H9 (cell line): ENCODE measurements around the gene NBPF8. TPM values are rescaled to one million over a fixed set of nuclear protein-coding genes. Genes with fewer than 3 reads are reported as not detected.
"Not testable (repeated sequence)": the region's sequence is repeated elsewhere in the genome, so short reads cannot be mapped to it uniquely, and the experiment has no call there.

Experiments
- DNase-seq: peaks from one replicate; pipeline ENCODE4 v3.0.0-alpha.2; 2017
- H2AFZ ChIP-seq: one replicate; pipeline ENCODE4 v1.6.1; 2013; ENCODE audit warnings: mild to moderate bottlenecking, low read length, control low read depth, moderate library complexity
- H2AK5ac ChIP-seq: 2 replicates; pipeline ENCODE4 v1.6.1; 2013; ENCODE audit warnings: low read length, control low read depth, mixed read lengths; ENCODE audit not compliant: insufficient read length
- H2BK120ac ChIP-seq: one replicate; pipeline ENCODE4 v1.6.1; 2013; ENCODE audit warnings: low read depth, mild to moderate bottlenecking, low read length, control low read depth, inconsistent platforms; ENCODE audit not compliant: poor library complexity, severe bottlenecking
- H2BK12ac ChIP-seq: 2 replicates; pipeline ENCODE4 v1.6.1; 2013; ENCODE audit warnings: low read length, control low read depth, mixed read lengths, low read depth; ENCODE audit not compliant: insufficient read length
- H2BK15ac ChIP-seq: 2 replicates; pipeline ENCODE4 v1.6.1; 2013; ENCODE audit warnings: low read depth, low read length, control low read depth
- H2BK20ac ChIP-seq: one replicate; pipeline ENCODE4 v1.6.1; 2013; ENCODE audit warnings: low read depth, mild to moderate bottlenecking, low read length, control low read depth, inconsistent platforms; ENCODE audit not compliant: poor library complexity, severe bottlenecking
- H2BK5ac ChIP-seq: 2 replicates; pipeline ENCODE4 v1.6.1; 2013; ENCODE audit warnings: low read length, control low read depth, mixed read lengths; ENCODE audit not compliant: insufficient read length
- H3K14ac ChIP-seq: 2 replicates; pipeline ENCODE4 v1.6.1; 2013; ENCODE audit warnings: low read length, control low read depth; ENCODE audit not compliant: insufficient read depth
- H3K18ac ChIP-seq: 2 replicates; pipeline ENCODE4 v1.6.1; 2013; ENCODE audit warnings: low read depth, mild to moderate bottlenecking, mixed read lengths, low read length, control low read depth; ENCODE audit not compliant: insufficient read length
- H3K23ac ChIP-seq: 2 replicates; pipeline ENCODE4 v1.6.1; 2013; ENCODE audit warnings: low read length, control low read depth, mixed read lengths, low read depth; ENCODE audit not compliant: insufficient read length
- H3K23me2 ChIP-seq: 2 replicates; pipeline ENCODE4 v1.6.1; 2013; ENCODE audit warnings: low read depth, mild to moderate bottlenecking, mixed read lengths, low read length, control low read depth; ENCODE audit not compliant: insufficient read length, poor library complexity, severe bottlenecking
- H3K27ac ChIP-seq: 2 replicates; pipeline ENCODE4 v1.5.1; 2013; ENCODE audit warnings: low read length, control low read depth, mixed read lengths, low read depth; ENCODE audit not compliant: insufficient read length
- H3K27me3 ChIP-seq: 2 replicates; pipeline ENCODE4 v1.6.1; 2013; ENCODE audit warnings: low read length, control low read depth, inconsistent platforms; ENCODE audit not compliant: insufficient read depth
- H3K4ac ChIP-seq: 2 replicates; pipeline ENCODE4 v1.6.1; 2013; ENCODE audit warnings: low read depth, mild to moderate bottlenecking, control low read depth, inconsistent platforms, low read length, moderate library complexity
- H3K4me1 ChIP-seq: 2 replicates; pipeline ENCODE4 v1.6.1; 2013; ENCODE audit warnings: low read length, control low read depth, inconsistent platforms; ENCODE audit not compliant: insufficient read depth
- H3K4me2 ChIP-seq: 2 replicates; pipeline ENCODE4 v1.6.1; 2013; ENCODE audit warnings: low read length, control low read depth, mixed read lengths; ENCODE audit not compliant: insufficient read length, insufficient read depth
- H3K56ac ChIP-seq: 2 replicates; pipeline ENCODE4 v1.6.1; 2013; ENCODE audit warnings: low read depth, mild to moderate bottlenecking, mixed read lengths, low read length, control low read depth; ENCODE audit not compliant: insufficient read length
- H3K79me1 ChIP-seq: 2 replicates; pipeline ENCODE4 v1.6.1; 2013; ENCODE audit warnings: low read depth, mild to moderate bottlenecking, moderate library complexity, low read length, control low read depth, inconsistent platforms; ENCODE audit not compliant: insufficient read depth, poor library complexity, severe bottlenecking
- H3K79me2 ChIP-seq: 2 replicates; pipeline ENCODE4 v1.6.1; 2013; ENCODE audit warnings: low read length, control low read depth, inconsistent platforms; ENCODE audit not compliant: insufficient read depth
- H3K9ac ChIP-seq: 2 replicates; pipeline ENCODE4 v1.6.1; 2013; ENCODE audit warnings: low read length, control low read depth, mixed read lengths; ENCODE audit not compliant: insufficient read length; ENCODE audit errors: extremely low read depth
- H3K9me3 ChIP-seq: one replicate; pipeline ENCODE4 v1.6.1; 2013; ENCODE audit warnings: low read depth, low read length, inconsistent platforms; ENCODE audit not compliant: control insufficient read depth
- H3T11ph ChIP-seq: one replicate; pipeline ENCODE4 v1.6.1; 2013; ENCODE audit warnings: mild to moderate bottlenecking, low read length, control low read depth, inconsistent platforms
- H4K20me1 ChIP-seq: one replicate; pipeline ENCODE4 v1.6.1; 2013; ENCODE audit not compliant: control insufficient read depth, insufficient read length, insufficient read depth
- H4K5ac ChIP-seq: 2 replicates; pipeline ENCODE4 v1.6.1; 2013; ENCODE audit warnings: low read depth, mild to moderate bottlenecking, mixed read lengths, low read length, control low read depth; ENCODE audit not compliant: insufficient read length
- H4K8ac ChIP-seq: replicated peaks from 2 replicates; pipeline ENCODE4 v1.6.1; 2013; ENCODE audit warnings: low read length, control low read depth, mixed read lengths, low read depth; ENCODE audit not compliant: insufficient read length
- H4K91ac ChIP-seq: 2 replicates; pipeline ENCODE4 v1.6.1; 2013; ENCODE audit warnings: low read depth, mild to moderate bottlenecking, moderate library complexity, mixed read lengths, low read length, control low read depth; ENCODE audit not compliant: insufficient read length
- H3K27ac Mint-ChIP-seq, 3 experiments: 2 replicates in 2 of 3; 3 replicates in 1 of 3; pipeline ENCODE4 v1.8.0; 2020 to 2021; ENCODE audit warnings: mixed read lengths in 3 of 3, mild to moderate bottlenecking in 1 of 3, moderate library complexity in 1 of 3
- H3K27me3 Mint-ChIP-seq: 2 replicates; pipeline ENCODE4 v1.8.0; 2021; ENCODE audit warnings: low read depth, mild to moderate bottlenecking, moderate library complexity, mixed read lengths
- H3K36me3 Mint-ChIP-seq, 3 experiments: 2 replicates in 2 of 3; 3 replicates in 1 of 3; pipeline ENCODE4 v1.8.0; 2020 to 2021; ENCODE audit warnings: low read depth in 3 of 3, mixed read lengths in 3 of 3; ENCODE audit not compliant: insufficient read depth in 1 of 3
- H3K4me1 Mint-ChIP-seq, 2 experiments: 2 replicates each; pipeline ENCODE4 v1.8.0; 2020; ENCODE audit warnings: mixed read lengths in 2 of 2
- H3K4me3 Mint-ChIP-seq, 2 experiments: 2 replicates in 1 of 2; 3 replicates in 1 of 2; pipeline ENCODE4 v1.8.0; 2020 to 2021; ENCODE audit warnings: mild to moderate bottlenecking in 2 of 2, mixed read lengths in 2 of 2, moderate library complexity in 1 of 2
- H3K9me3 Mint-ChIP-seq, 2 experiments: 2 replicates in 1 of 2; 3 replicates in 1 of 2; pipeline ENCODE4 v1.8.0; 2020; ENCODE audit warnings: mild to moderate bottlenecking in 2 of 2, mixed read lengths in 2 of 2, moderate library complexity in 1 of 2
- WGBS: extraction: QIAGEN DNeasy Blood & Tissue Kit; methylation state at CpG from one replicate; pipeline ENCODE4 v1.1.7; 2013; ENCODE audit warnings: missing lambda C conversion rate, low lambda C conversion rate, mixed read lengths; ENCODE audit not compliant: insufficient read length; ENCODE audit errors: extremely low coverage; 5-methylcytosine and 5-hydroxymethylcytosine counted together
- total RNA-seq: library from RNA; stranded (reverse); gene quantifications from 2 replicates; pipeline ENCODE4 v1.2.1, GENCODE V29; 2021

NBPF8 gene
- total RNA-seq, 1 experiment from 2014 or later, result 0.96 TPM

- peaks cover 31% of the 10 kb centered on the region for H3K27me3 Mint-ChIP-seq
- H3K4me3 Mint-ChIP-seq, H3K56ac ChIP-seq, H2BK12ac ChIP-seq, H3K79me1 ChIP-seq, DNase-seq, H4K91ac ChIP-seq, H2BK20ac ChIP-seq, H3K23me2 ChIP-seq, H3K4ac ChIP-seq, H3K9me3 Mint-ChIP-seq, H3K9me3 ChIP-seq, H2BK5ac ChIP-seq, H4K5ac ChIP-seq, H3K18ac ChIP-seq, H3K27me3 ChIP-seq, H3K79me2 ChIP-seq, H2AFZ ChIP-seq, H3K14ac ChIP-seq, H3K27ac Mint-ChIP-seq, H3K27ac ChIP-seq, H3T11ph ChIP-seq, H3K4me1 Mint-ChIP-seq, H3K36me3 Mint-ChIP-seq, H3K9ac ChIP-seq, H4K20me1 ChIP-seq, H2BK120ac ChIP-seq, H2BK15ac ChIP-seq, H4K8ac ChIP-seq, H3K4me2 ChIP-seq, H3K4me1 ChIP-seq, H2AK5ac ChIP-seq, H3K23ac ChIP-seq: not testable (repeated sequence)
- no CpG with 5 or more reads among the region's 16 CpGs for WGBS
Measured at GRCh38 chr1:120414451-120414850, 384 bp upstream of the NBPF8 start.

- peak; percentile 28 for DNase-seq
Measured at GRCh38 chr1:120415492-120415961, 692 bp downstream of the NBPF8 start.

More at GRCh38 chr1:120415492-120415961, 692 bp downstream of the NBPF8 start:
- not testable (repeated sequence) for H3K18ac ChIP-seq, H4K8ac ChIP-seq, H3K23ac ChIP-seq, H2BK5ac ChIP-seq, H3K79me1 ChIP-seq, H3T11ph ChIP-seq, H4K91ac ChIP-seq, H3K79me2 ChIP-seq, H3K14ac ChIP-seq, H3K27me3 ChIP-seq, H2BK12ac ChIP-seq, H4K20me1 ChIP-seq, H2BK20ac ChIP-seq, H3K56ac ChIP-seq, H2AFZ ChIP-seq, H2AK5ac ChIP-seq, H3K36me3 Mint-ChIP-seq, H3K4me1 ChIP-seq, H2BK15ac ChIP-seq, H3K9ac ChIP-seq, H3K23me2 ChIP-seq, H2BK120ac ChIP-seq, H3K4me1 Mint-ChIP-seq, H3K9me3 Mint-ChIP-seq, H3K27ac Mint-ChIP-seq, H3K9me3 ChIP-seq, H3K4ac ChIP-seq, H4K5ac ChIP-seq, H3K27ac ChIP-seq
- H3K4me3 Mint-ChIP-seq, result peak overlapping the region; percentile 49 to 73
- peak overlapping the region; percentile 13 for H3K4me2 ChIP-seq
- WGBS, result no CpG with 5 or more reads among the region's 23 CpGs
- H3K27me3 Mint-ChIP-seq, result peaks cover 27% of the 10 kb centered on the region
